ENCODE measurements around the gene MEIS1. TPM values are rescaled to one million over a fixed set of nuclear protein-coding genes. Genes with fewer than 3 reads are reported as not detected.

Gene MEIS1
- total RNA-seq, 1 experiment from 2014 or later, result 4.1 TPM

DNA sequence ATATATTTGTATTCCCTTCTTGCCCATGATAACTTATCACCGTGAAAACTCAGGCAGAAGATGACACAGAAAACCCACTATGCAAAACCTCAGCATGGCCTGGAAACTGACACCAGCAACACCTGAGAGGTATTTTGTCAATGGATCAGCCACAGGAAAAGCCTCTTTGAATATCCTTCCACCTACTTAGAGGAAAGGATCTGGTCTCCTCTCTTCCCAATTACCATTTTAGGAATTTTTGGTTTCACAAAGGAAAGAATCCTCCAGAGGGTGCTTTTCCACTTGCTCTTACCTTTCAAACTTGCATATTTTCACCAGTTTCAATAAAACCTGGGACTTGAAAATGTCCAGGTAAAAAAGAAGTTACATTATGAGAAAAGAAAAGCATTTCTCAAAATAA, 20.0 kb upstream of the MEIS1 start:
- Histone ChIP-seq H3K9me2 (replicated peaks; ENCODE audit: low read length) (no peaks in the 10 kb centered on the region), H2AFZ (ENCODE audit: low read length) (no peak overlapping the region), H3K27ac (ENCODE audit: low read length) (no peak overlapping the region), H3K9ac (ENCODE audit: low read length) (no peak overlapping the region), H3K4me2 (ENCODE audit: low read length) (no peak overlapping the region), H3K9me3 (ENCODE audit: low read length) (no peaks in the 10 kb centered on the region), H3K4me1 (ENCODE audit: insufficient read depth, low read length) (no peaks in the 10 kb centered on the region), H3F3A (ENCODE audit: low read length, unreplicated experiment) (no peaks in the 10 kb centered on the region), H3K27me3 (ENCODE audit: low read length) (peaks cover 76% of the 10 kb centered on the region), H3K79me2 (ENCODE audit: low read length) (no peaks in the 10 kb centered on the region), H3K4me3 (ENCODE audit: low read length) (no peak overlapping the region), H3K36me3 (ENCODE audit: low read depth, low read length) (no peaks in the 10 kb centered on the region), H4K20me1 (ENCODE audit: low read length) (no peaks in the 10 kb centered on the region)
- intact Hi-C loops (cut with micrococcal nuclease), result no loop called here
- ChIA-PET CTCF (no interaction called here), POLR2A (ENCODE audit: unreplicated experiment) (no interaction called here)
- TF ChIP-seq CTCF (conservative IDR thresholded peaks at IDR 0.05; ENCODE audit: low read depth, low read length), result no peak
- TF ChIP-seq EZH2 (IDR thresholded peaks at IDR 0.05; ENCODE audit: low read length, unreplicated experiment), result no peak
- TF ChIP-seq EZH2phosphoT487 (IDR thresholded peaks at IDR 0.05; ENCODE audit: borderline replicate concordance, low read length), result no peak
- ATAC-seq, result no peak
- no TSS peak for BruUV-seq (replicated peaks)
- DNase-seq, result no peak

DNA sequence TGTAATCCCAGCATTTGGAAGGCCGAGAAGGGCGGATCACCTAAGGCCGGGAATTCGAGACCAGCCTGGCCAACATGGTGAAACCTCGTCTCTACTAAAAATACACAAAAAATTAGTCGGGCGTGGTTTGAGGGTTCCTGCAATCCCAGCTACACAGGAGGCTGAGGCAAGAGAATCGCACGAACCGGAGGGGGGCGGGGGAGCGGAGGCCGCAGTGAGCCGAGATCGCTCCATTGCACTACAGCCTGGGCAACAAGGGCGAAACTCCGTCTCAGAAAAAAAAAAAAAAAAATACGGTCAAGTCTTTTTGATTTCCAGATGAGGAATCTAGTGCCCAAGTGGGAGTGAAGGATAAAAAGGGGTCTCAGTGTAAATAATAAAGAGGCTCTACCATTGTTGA, 16.5 kb upstream of the MEIS1 start:
- intact Hi-C loops (cut with micrococcal nuclease), result no loop called here
- Histone ChIP-seq H3K9ac (ENCODE audit: low read length) (no peak overlapping the region), H3K9me2 (replicated peaks; ENCODE audit: low read length) (no peaks in the 10 kb centered on the region), H3K79me2 (ENCODE audit: low read length) (no peaks in the 10 kb centered on the region), H3K27me3 (ENCODE audit: low read length) (peaks cover 95% of the 10 kb centered on the region), H3K27ac (ENCODE audit: low read length) (no peak overlapping the region), H3K9me3 (ENCODE audit: low read length) (no peaks in the 10 kb centered on the region), H3K4me3 (ENCODE audit: low read length) (no peak overlapping the region), H3K4me1 (ENCODE audit: insufficient read depth, low read length) (no peaks in the 10 kb centered on the region), H4K20me1 (ENCODE audit: low read length) (no peaks in the 10 kb centered on the region), H3K36me3 (ENCODE audit: low read depth, low read length) (no peaks in the 10 kb centered on the region), H2AFZ (ENCODE audit: low read length) (no peak overlapping the region), H3K4me2 (ENCODE audit: low read length) (no peak overlapping the region), H3F3A (ENCODE audit: low read length, unreplicated experiment) (no peaks in the 10 kb centered on the region)
- ChIA-PET POLR2A (ENCODE audit: unreplicated experiment) (no interaction called here), CTCF (no interaction called here)
- ATAC-seq, result no peak
- DNase-seq, result no peak
- TF ChIP-seq CTCF (conservative IDR thresholded peaks at IDR 0.05; ENCODE audit: low read depth, low read length), result no peak
- no peak for TF ChIP-seq EZH2phosphoT487 (IDR thresholded peaks at IDR 0.05; ENCODE audit: borderline replicate concordance, low read length)
- no peak for TF ChIP-seq EZH2 (IDR thresholded peaks at IDR 0.05; ENCODE audit: low read length, unreplicated experiment)
- BruUV-seq (replicated peaks), result no TSS peak

- no peak overlapping the region for H3K4me3 ChIP-seq (ENCODE audit: low read length)
- H3K9ac ChIP-seq (ENCODE audit: low read length), result no peak overlapping the region
- no peak overlapping the region for H3K27ac ChIP-seq (ENCODE audit: low read length)
- peaks cover 95% of the 10 kb centered on the region for H3K27me3 ChIP-seq (ENCODE audit: low read length)
- no peak for ATAC-seq
- H4K20me1 ChIP-seq (ENCODE audit: low read length), result no peaks in the 10 kb centered on the region
- no peak overlapping the region for H2AFZ ChIP-seq (ENCODE audit: low read length)
- H3F3A ChIP-seq (ENCODE audit: low read length, unreplicated experiment), result no peaks in the 10 kb centered on the region
- CTCF ChIA-PET, result no interaction called here
- no TSS peak for BruUV-seq (replicated peaks)
- H3K9me2 ChIP-seq (replicated peaks; ENCODE audit: low read length), result no peaks in the 10 kb centered on the region
- H3K36me3 ChIP-seq (ENCODE audit: low read depth, low read length), result no peaks in the 10 kb centered on the region
- H3K4me2 ChIP-seq (ENCODE audit: low read length), result no peak overlapping the region
- DNase-seq, result no peak
- POLR2A ChIA-PET (ENCODE audit: unreplicated experiment), result no interaction called here
- H3K9me3 ChIP-seq (ENCODE audit: low read length), result no peaks in the 10 kb centered on the region
- intact Hi-C loops (cut with micrococcal nuclease), result no loop called here
- TF ChIP-seq EZH2phosphoT487 (IDR thresholded peaks at IDR 0.05; ENCODE audit: borderline replicate concordance, low read length), result no peak
- TF ChIP-seq EZH2 (IDR thresholded peaks at IDR 0.05; ENCODE audit: low read length, unreplicated experiment), result no peak
- no peak for TF ChIP-seq CTCF (conservative IDR thresholded peaks at IDR 0.05; ENCODE audit: low read depth, low read length)
- H3K79me2 ChIP-seq (ENCODE audit: low read length), result no peaks in the 10 kb centered on the region
- H3K4me1 ChIP-seq (ENCODE audit: insufficient read depth, low read length), result no peaks in the 10 kb centered on the region
Measured at GRCh38 chr2:66421612-66422011, 13.3 kb upstream of the MEIS1 start.
